ENCODE results near the gene ADAM29. TPM values are rescaled to one million over a fixed set of nuclear protein-coding genes. Genes with fewer than 3 reads are reported as not detected.

ADAM29 gene
- total and polyA plus RNA-seq, 2 experiments from 2014 or later = not detected

DNA sequence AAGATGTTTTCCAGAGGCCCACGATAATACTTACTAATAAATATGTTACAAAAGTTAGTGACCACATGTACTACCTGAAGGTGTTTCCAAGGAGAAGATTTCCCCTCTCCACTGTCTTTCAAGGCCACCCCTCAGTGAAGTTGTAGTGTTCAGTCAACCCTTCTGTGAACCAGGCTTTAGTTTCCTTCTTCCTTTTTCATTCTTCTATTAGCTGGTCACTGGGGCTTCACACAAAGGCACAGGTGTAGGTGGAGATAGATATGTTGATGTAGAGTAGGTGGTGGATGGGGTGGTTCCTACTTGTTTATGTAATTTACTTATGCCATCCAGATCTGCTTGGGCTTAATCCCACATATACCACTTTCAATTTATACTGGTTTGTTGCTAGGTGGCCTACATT lies 43.3 kb upstream of the ADAM29 start:
- no peak overlapping the region for H3K27ac ChIP-seq
- H3K36me3 ChIP-seq = no peaks in the 10 kb centered on the region
- peaks cover 11% of the 10 kb centered on the region for H3K4me1 ChIP-seq (ENCODE audit: low read depth)
- H3K9me3 ChIP-seq (ENCODE audit: low read depth) = no peaks in the 10 kb centered on the region
- H3K27me3 ChIP-seq = no peaks in the 10 kb centered on the region
- TF ChIP-seq, protein P1, sequence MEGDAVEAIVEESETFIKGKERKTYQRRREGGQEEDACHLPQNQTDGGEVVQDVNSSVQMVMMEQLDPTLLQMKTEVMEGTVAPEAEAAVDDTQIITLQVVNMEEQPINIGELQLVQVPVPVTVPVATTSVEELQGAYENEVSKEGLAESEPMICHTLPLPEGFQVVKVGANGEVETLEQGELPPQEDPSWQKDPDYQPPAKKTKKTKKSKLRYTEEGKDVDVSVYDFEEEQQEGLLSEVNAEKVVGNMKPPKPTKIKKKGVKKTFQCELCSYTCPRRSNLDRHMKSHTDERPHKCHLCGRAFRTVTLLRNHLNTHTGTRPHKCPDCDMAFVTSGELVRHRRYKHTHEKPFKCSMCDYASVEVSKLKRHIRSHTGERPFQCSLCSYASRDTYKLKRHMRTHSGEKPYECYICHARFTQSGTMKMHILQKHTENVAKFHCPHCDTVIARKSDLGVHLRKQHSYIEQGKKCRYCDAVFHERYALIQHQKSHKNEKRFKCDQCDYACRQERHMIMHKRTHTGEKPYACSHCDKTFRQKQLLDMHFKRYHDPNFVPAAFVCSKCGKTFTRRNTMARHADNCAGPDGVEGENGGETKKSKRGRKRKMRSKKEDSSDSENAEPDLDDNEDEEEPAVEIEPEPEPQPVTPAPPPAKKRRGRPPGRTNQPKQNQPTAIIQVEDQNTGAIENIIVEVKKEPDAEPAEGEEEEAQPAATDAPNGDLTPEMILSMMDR (IDR thresholded peaks at IDR 0.05; ENCODE audit: low read depth, low read length) = no peak
- DNase-seq (ENCODE audit: low read depth in 1 of 2, low spot score in 1 of 2) = no peak
- H3K4me3 ChIP-seq = no peak overlapping the region

DNA sequence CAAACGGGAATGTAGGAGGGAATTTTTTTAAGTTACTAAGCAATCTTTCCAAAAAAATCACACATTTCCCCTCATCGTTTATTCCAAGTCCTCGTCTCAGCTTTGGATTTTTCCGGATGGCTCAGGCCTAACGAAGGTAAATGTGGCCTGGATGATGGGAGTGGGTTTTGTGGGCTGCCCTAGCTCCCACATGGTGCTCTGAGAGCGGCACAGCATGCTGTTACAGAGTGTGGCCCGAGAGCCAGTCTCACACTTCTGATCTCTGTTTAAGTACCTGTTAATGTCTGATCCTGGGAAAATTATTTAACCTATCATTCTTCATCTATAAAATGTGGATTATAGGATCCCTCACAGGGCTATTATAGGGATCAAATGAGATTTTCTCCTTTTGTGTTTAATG lies 38.2 kb upstream of the ADAM29 start:
- no peaks in the 10 kb centered on the region for H3K4me1 ChIP-seq (ENCODE audit: low read depth)
- TF ChIP-seq, protein P1 (IDR thresholded peaks at IDR 0.05; ENCODE audit: low read depth, low read length) = no peak
- H3K27me3 ChIP-seq = no peaks in the 10 kb centered on the region
- no peaks in the 10 kb centered on the region for H3K9me3 ChIP-seq (ENCODE audit: low read depth)
- H3K36me3 ChIP-seq = no peaks in the 10 kb centered on the region
- H3K27ac ChIP-seq = no peak overlapping the region
- DNase-seq (ENCODE audit: low read depth in 1 of 2, low spot score in 1 of 2) = no peak
- H3K4me3 ChIP-seq = no peak overlapping the region

DNA sequence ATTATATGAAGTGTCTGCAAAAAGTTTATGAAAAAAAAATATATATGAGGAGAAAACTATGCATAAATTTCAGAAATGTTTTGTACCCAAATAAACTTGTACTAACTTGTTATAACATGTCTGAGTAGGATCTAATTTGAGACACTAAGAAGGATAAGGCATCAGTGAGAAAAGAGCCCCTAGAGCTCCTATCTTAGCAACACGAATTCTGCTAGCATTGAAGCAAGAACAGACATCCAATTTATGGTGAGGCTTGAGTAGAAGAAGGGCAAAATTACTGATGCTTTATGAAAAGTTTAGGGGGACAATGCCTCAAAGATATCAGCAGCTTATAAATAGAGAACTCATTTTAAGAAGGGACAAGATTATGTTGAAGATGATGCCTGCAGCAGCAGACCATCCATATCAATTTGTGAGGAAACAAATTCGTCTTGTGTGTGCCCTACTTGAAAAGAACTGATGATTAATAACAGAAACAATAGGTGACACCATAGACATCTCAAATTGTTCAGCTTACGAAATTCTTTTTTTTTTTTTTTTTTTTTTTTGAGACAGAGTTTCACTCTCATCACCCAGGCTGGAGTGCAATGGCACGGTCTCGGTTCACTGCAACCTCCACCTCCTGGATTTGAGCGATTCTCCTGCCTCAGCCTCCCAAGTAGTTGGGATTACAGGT lies 35.7 kb upstream of the ADAM29 start:
- Histone ChIP-seq H3K4me3 (no peak overlapping the region), H3K36me3 (no peaks in the 10 kb centered on the region), H3K27me3 (no peaks in the 10 kb centered on the region), H3K9me3 (ENCODE audit: low read depth) (no peaks in the 10 kb centered on the region), H3K27ac (no peak overlapping the region), H3K4me1 (ENCODE audit: low read depth) (no peaks in the 10 kb centered on the region)
- TF ChIP-seq, protein P1 (IDR thresholded peaks at IDR 0.05; ENCODE audit: low read depth, low read length) = no peak
- no peak for DNase-seq (ENCODE audit: low read depth in 1 of 2, low spot score in 1 of 2)

DNA sequence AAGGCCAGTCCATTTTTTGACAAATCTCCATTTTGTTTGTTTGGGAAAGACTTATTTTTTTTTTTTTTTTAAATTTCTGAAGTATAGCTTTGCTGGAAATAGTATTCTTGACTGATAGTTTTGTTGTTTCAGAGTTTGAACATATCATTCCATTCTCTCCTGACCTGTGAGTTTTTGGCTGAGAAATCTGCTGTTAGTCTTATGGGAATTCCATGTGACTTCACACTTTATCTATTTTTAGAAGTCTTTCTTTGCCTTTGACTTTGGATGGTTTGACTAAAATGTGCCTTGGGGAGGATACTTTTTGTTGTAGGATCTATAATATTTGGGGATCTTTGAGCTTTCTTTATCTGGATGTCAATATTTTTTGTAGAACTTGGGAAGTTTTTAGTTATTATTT lies 10.7 kb upstream of the ADAM29 start:
- H3K36me3 ChIP-seq = no peaks in the 10 kb centered on the region
- no peaks in the 10 kb centered on the region for H3K27me3 ChIP-seq
- TF ChIP-seq, protein P1 (IDR thresholded peaks at IDR 0.05; ENCODE audit: low read depth, low read length) = no peak
- H3K27ac ChIP-seq = no peak overlapping the region
- no peaks in the 10 kb centered on the region for H3K4me1 ChIP-seq (ENCODE audit: low read depth)
- no peak overlapping the region for H3K4me3 ChIP-seq
- no peaks in the 10 kb centered on the region for H3K9me3 ChIP-seq (ENCODE audit: low read depth)
- DNase-seq (ENCODE audit: low read depth in 1 of 2, low spot score in 1 of 2) = no peak

DNA sequence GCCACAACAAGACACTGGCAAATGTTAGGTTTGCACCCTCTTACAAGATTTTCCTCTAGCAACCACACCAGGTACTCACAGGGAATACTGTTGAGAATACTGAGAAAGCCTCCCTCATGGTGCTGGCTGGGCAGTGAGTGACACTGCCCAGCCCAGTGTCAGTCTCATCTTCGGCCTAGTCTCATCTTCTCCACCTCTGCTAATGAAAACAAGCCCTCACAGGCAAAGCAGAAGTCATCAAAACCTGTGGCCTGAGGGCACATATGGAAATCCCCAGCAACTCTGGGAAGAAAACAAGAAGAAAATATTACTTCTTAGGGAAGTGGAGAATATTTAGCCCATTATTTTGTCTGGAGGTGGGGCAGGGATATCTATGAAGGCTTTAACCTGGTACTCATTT lies 7.9 kb upstream of the ADAM29 start:
- Histone ChIP-seq H3K27ac (no peak overlapping the region), H3K4me1 (ENCODE audit: low read depth) (no peaks in the 10 kb centered on the region), H3K9me3 (ENCODE audit: low read depth) (no peaks in the 10 kb centered on the region), H3K36me3 (no peaks in the 10 kb centered on the region), H3K4me3 (no peak overlapping the region), H3K27me3 (no peaks in the 10 kb centered on the region)
- TF ChIP-seq, protein P1 (IDR thresholded peaks at IDR 0.05; ENCODE audit: low read depth, low read length) = no peak
- DNase-seq (ENCODE audit: low read depth in 1 of 2, low spot score in 1 of 2) = no peak

Data from cardiac muscle cell (in vitro differentiated cells and primary cell).